ENCODE measurements around the gene AP3B2.

DNA sequence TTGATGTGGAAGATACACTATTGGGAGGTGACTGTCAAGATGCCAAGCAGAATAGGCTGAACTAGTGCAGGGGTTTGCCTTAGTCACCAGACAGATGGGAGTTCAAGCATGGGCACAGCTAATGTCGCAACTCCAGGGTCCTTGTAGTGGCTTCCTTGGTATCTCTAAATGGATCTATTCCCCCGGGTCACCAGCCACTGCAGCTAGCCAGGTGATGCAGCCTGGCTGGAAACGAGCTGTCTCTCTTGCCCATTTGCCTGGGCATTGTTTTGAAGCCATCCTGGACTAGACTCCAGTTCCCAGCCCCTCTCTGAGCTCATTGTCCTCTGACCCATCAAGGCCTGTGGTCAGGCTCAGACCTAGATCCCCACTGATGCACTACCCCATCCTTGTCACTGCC lies 54.1 kb downstream of the AP3B2 start:
- TF ChIP-seq, protein P1, sequence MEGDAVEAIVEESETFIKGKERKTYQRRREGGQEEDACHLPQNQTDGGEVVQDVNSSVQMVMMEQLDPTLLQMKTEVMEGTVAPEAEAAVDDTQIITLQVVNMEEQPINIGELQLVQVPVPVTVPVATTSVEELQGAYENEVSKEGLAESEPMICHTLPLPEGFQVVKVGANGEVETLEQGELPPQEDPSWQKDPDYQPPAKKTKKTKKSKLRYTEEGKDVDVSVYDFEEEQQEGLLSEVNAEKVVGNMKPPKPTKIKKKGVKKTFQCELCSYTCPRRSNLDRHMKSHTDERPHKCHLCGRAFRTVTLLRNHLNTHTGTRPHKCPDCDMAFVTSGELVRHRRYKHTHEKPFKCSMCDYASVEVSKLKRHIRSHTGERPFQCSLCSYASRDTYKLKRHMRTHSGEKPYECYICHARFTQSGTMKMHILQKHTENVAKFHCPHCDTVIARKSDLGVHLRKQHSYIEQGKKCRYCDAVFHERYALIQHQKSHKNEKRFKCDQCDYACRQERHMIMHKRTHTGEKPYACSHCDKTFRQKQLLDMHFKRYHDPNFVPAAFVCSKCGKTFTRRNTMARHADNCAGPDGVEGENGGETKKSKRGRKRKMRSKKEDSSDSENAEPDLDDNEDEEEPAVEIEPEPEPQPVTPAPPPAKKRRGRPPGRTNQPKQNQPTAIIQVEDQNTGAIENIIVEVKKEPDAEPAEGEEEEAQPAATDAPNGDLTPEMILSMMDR (IDR thresholded peaks at IDR 0.05): no peak
- no peak for TF ChIP-seq POLR2A (IDR thresholded peaks at IDR 0.05)
